Measurements from ENCODE around the gene SAXO1. TPM values are rescaled to one million over a fixed set of nuclear protein-coding genes. Genes with fewer than 3 reads are reported as not detected.

SAXO1 gene
- total RNA-seq, 4 donors from 2014 or later = 0.39 TPM; not detected in 3

- H3K36me3 ChIP-seq = no peaks in the 10 kb centered on the region
- H3K27me3 ChIP-seq = no peaks in the 10 kb centered on the region
- no peak for ATAC-seq
- H3K9me3 ChIP-seq = peaks cover 0 to 12% (median 0%) of the 10 kb centered on the region in 3 donors
- H3K27ac ChIP-seq = no peak overlapping the region
- H3K4me1 ChIP-seq = peaks cover 0 to 13% (median 3%) of the 10 kb centered on the region in 3 donors
- 41 to 80% methylated on average over 1 to 2 of the region's 2 CpGs for WGBS, 2 donors (ENCODE audit: low coverage in 1 of 2)
- no peak overlapping the region for H3K4me3 ChIP-seq
- TF ChIP-seq POLR2A (IDR thresholded peaks at IDR 0.05) (no peak), CTCF (IDR thresholded peaks at IDR 0.05) (no peak), EP300 (IDR thresholded peaks at IDR 0.05) (no peak), POLR2AphosphoS5 (IDR thresholded peaks at IDR 0.05) (no peak)
These were observed 53.6 kb downstream of the SAXO1 start for GRCh38 chr9:18979367-18979766.

GRCh38 chr9:18978188-18978587 is 54.8 kb downstream of the SAXO1 start:
- Histone ChIP-seq H3K27me3 (no peaks in the 10 kb centered on the region), H3K36me3 (no peaks in the 10 kb centered on the region), H3K27ac (no peak overlapping the region), H3K4me1 (peaks cover 0 to 13% (median 3%) of the 10 kb centered on the region in 3 donors), H3K4me3 (no peak overlapping the region), H3K9me3 (peaks cover 0 to under 1% (median 0%) of the 10 kb centered on the region in 3 donors)
- TF ChIP-seq EP300 (IDR thresholded peaks at IDR 0.05) (no peak), POLR2A (IDR thresholded peaks at IDR 0.05) (no peak), POLR2AphosphoS5 (IDR thresholded peaks at IDR 0.05) (no peak), CTCF (IDR thresholded peaks at IDR 0.05) (no peak)
- ATAC-seq = no peak
- WGBS, 2 donors (ENCODE audit: low coverage in 1 of 2) = 94 to 100% methylated on average over 2 of the region's 2 CpGs

GRCh38 chr9:18976709-18977531 is 56.1 kb downstream of the SAXO1 start:
- WGBS, 2 donors (ENCODE audit: low coverage in 1 of 2) = 58 to 81% methylated on average over 10 to 12 of the region's 12 CpGs

GRCh38 chr9:18976221-18976708 is 56.7 kb downstream of the SAXO1 start:
- H3K9me3 ChIP-seq = no peaks in the 10 kb centered on the region
- ATAC-seq = no peak
- no peak overlapping the region for H3K27ac ChIP-seq
- 53 to 75% methylated on average over 4 of the region's 4 CpGs for WGBS, 2 donors (ENCODE audit: low coverage in 1 of 2)
- no peaks in the 10 kb centered on the region for H3K27me3 ChIP-seq
- no peak for TF ChIP-seq POLR2A (IDR thresholded peaks at IDR 0.05)
- TF ChIP-seq EP300 (IDR thresholded peaks at IDR 0.05) = no peak
- no peak for TF ChIP-seq CTCF (IDR thresholded peaks at IDR 0.05)
- TF ChIP-seq POLR2AphosphoS5 (IDR thresholded peaks at IDR 0.05) = no peak
- H3K4me1 ChIP-seq = peaks cover 0 to 13% (median 3%) of the 10 kb centered on the region in 3 donors
- H3K4me3 ChIP-seq = no peak overlapping the region
- no peaks in the 10 kb centered on the region for H3K36me3 ChIP-seq

More at GRCh38 chr9:18976709-18977531, 56.1 kb downstream of the SAXO1 start:
- no peaks in the 10 kb centered on the region for H3K9me3 ChIP-seq
- peaks cover 0 to 13% (median 3%) of the 10 kb centered on the region in 3 donors for H3K4me1 ChIP-seq
- TF ChIP-seq EP300 (IDR thresholded peaks at IDR 0.05) = no peak
- TF ChIP-seq POLR2AphosphoS5 (IDR thresholded peaks at IDR 0.05) = no peak
- TF ChIP-seq POLR2A (IDR thresholded peaks at IDR 0.05) = no peak
- no peak for TF ChIP-seq CTCF (IDR thresholded peaks at IDR 0.05)
- H3K27me3 ChIP-seq = no peaks in the 10 kb centered on the region
- H3K4me3 ChIP-seq = no peak overlapping the region
- H3K36me3 ChIP-seq = no peaks in the 10 kb centered on the region
- ATAC-seq = no peak
- H3K27ac ChIP-seq = no peak overlapping the region

GRCh38 chr9:18973348-18973747 is 59.7 kb downstream of the SAXO1 start:
- Histone ChIP-seq H3K9me3 (no peaks in the 10 kb centered on the region), H3K36me3 (no peaks in the 10 kb centered on the region)

More at GRCh38 chr9:18973348-18973747, 59.7 kb downstream of the SAXO1 start:
- ATAC-seq = no peak
- H3K4me3 ChIP-seq = no peak overlapping the region
- no peak overlapping the region for H3K27ac ChIP-seq
- H3K27me3 ChIP-seq = no peaks in the 10 kb centered on the region
- WGBS, 2 donors (ENCODE audit: low coverage in 1 of 2) = 83 to 94% methylated on average over 2 of the region's 2 CpGs
- no peaks in the 10 kb centered on the region for H3K4me1 ChIP-seq
- no peak for TF ChIP-seq POLR2AphosphoS5 (IDR thresholded peaks at IDR 0.05)
- no peak for TF ChIP-seq EP300 (IDR thresholded peaks at IDR 0.05)
- TF ChIP-seq CTCF (IDR thresholded peaks at IDR 0.05) = no peak
- TF ChIP-seq POLR2A (IDR thresholded peaks at IDR 0.05) = no peak

Measured in gastroesophageal sphincter (tissue), 4 donors.